SU-DHL-6 (cell line): Measurements from ENCODE around the gene TLL2.

ENCODE experiments used
- H2AFZ ChIP-seq: fragments of 200-600 bp; sonication (generic); 2 replicates; pipeline ENCODE4 v1.6.1; 2014; ENCODE audit warnings: low read depth, mild to moderate bottlenecking, moderate library complexity, mixed read lengths, antibody characterized with exemption, low read length; ENCODE audit not compliant: severe bottlenecking
- H3F3A ChIP-seq: fragments of 200-600 bp; shearing (Covaris generic); 2 replicates; pipeline ENCODE4 v1.6.0; 2016; ENCODE audit warnings: antibody characterized with exemption, mild to moderate bottlenecking; ENCODE audit not compliant: insufficient read depth
- H3K27ac ChIP-seq: fragments of 200-600 bp; sonication (generic); 2 replicates; pipeline ENCODE4 v1.5.1; 2016; ENCODE audit warnings: low read depth, mild to moderate bottlenecking, low read length, moderate library complexity, mixed read lengths
- H3K27me3 ChIP-seq: fragments of 200-600 bp; sonication (generic), shearing (Covaris generic); 2 replicates; pipeline ENCODE4 v1.6.0; 2014; ENCODE audit warnings: mild to moderate bottlenecking, low read length
- H3K36me3 ChIP-seq: fragments of 200-600 bp; sonication (generic); 2 replicates; pipeline ENCODE4 v1.6.1; 2014; ENCODE audit warnings: mild to moderate bottlenecking, low read length, mixed read lengths
- H3K4me2 ChIP-seq: fragments of 300-600, 200-600 bp; shearing (Covaris generic), sonication (generic); 2 replicates; pipeline ENCODE4 v1.6.0; 2014; ENCODE audit warnings: low read length, low read depth, mild to moderate bottlenecking; ENCODE audit not compliant: poor library complexity, severe bottlenecking
- H3K4me3 ChIP-seq: fragments of 200-600 bp; sonication (generic); 2 replicates; pipeline ENCODE4 v1.5.1; 2014; ENCODE audit warnings: antibody characterized with exemption, low read length, mild to moderate bottlenecking, mixed read lengths; ENCODE audit not compliant: insufficient read depth, poor library complexity, severe bottlenecking
- H3K79me2 ChIP-seq: fragments of 200-600 bp; sonication (generic); 2 replicates; pipeline ENCODE4 v1.6.1; 2014; ENCODE audit warnings: mild to moderate bottlenecking, low read length, moderate library complexity; ENCODE audit not compliant: insufficient read depth
- H3K9ac ChIP-seq: fragments of 200-600 bp; sonication (generic); 2 replicates; pipeline ENCODE4 v1.7.0; 2014; ENCODE audit warnings: mild to moderate bottlenecking, low read length
- H3K9me2 ChIP-seq: fragments of 200-600 bp; sonication (generic); replicated peaks from 2 replicates; pipeline ENCODE4 v1.6.1; 2014; ENCODE audit warnings: low read length; ENCODE audit not compliant: insufficient read depth
- H3K9me3 ChIP-seq: fragments of 200-600 bp; sonication (generic); 2 replicates; pipeline ENCODE4 v1.6.1; 2014; ENCODE audit warnings: low read length, mixed read lengths; ENCODE audit not compliant: insufficient read depth
- H4K20me1 ChIP-seq: fragments of 200-600 bp; sonication (generic); 2 replicates; pipeline ENCODE4 v1.6.1; 2014; ENCODE audit warnings: low read depth, mild to moderate bottlenecking, antibody characterized with exemption, low read length, moderate library complexity, mixed read lengths
- CTCF ChIP-seq: fragments of 200-600 bp; sonication (generic); IDR thresholded peaks from one replicate; pipeline ENCODE4 v1.5.1; 2017; ENCODE audit warnings: antibody characterized with exemption, mild to moderate bottlenecking, low read length, moderate library complexity; ENCODE audit not compliant: insufficient read depth, poor library complexity, severe bottlenecking
- EZH2phosphoT487 ChIP-seq: fragments of 200-600 bp; sonication (generic), shearing (Covaris generic); conservative IDR thresholded peaks from 2 replicates; pipeline ENCODE4 v1.6.1; 2018; ENCODE audit warnings: mild to moderate bottlenecking, antibody characterized with exemption, low read length, moderate library complexity, mixed read lengths

The TLL2 gene

GRCh38 chr10:96431211-96431970 lies 82.3 kb downstream of the TLL2 start:
- no peak overlapping the region for H3K27ac ChIP-seq
- no peaks in the 10 kb centered on the region for H3K79me2 ChIP-seq
- no peaks in the 10 kb centered on the region for H3K27me3 ChIP-seq

DNA sequence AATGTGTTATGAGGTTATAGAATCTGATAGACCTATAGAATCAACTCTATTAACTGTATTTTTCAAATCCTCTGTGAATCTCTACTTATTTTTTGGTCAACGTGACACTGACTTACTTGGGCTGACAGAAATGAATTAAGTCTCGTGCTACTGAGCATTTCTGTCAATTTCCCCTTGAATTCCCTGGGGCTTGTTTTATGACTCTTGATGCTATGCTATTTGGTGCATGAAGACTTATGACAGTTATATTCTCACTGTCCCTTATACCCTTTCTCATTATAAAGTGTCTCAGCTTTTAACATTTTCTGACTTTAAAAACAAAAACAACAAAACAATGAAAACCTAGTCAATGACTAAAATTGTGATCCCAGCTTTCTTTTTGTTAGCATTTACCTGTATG lies 86.4 kb downstream of the TLL2 start:
- no peaks in the 10 kb centered on the region for H3K36me3 ChIP-seq
- H2AFZ ChIP-seq = no peak overlapping the region
- H3K79me2 ChIP-seq = no peaks in the 10 kb centered on the region
- H4K20me1 ChIP-seq = no peaks in the 10 kb centered on the region
- no peaks in the 10 kb centered on the region for H3K9me2 ChIP-seq
- no peaks in the 10 kb centered on the region for H3K27me3 ChIP-seq
- no peaks in the 10 kb centered on the region for H3F3A ChIP-seq
- H3K4me3 ChIP-seq = no peak overlapping the region
- no peaks in the 10 kb centered on the region for H3K9me3 ChIP-seq
- no peak for TF ChIP-seq EZH2phosphoT487
- no peak for TF ChIP-seq CTCF
- H3K4me2 ChIP-seq = no peak overlapping the region
- H3K27ac ChIP-seq = no peak overlapping the region
- H3K9ac ChIP-seq = no peak overlapping the region

More at GRCh38 chr10:96431211-96431970, 82.3 kb downstream of the TLL2 start:
- TF ChIP-seq CTCF = no peak
- TF ChIP-seq EZH2phosphoT487 = no peak
- H3K4me2 ChIP-seq = no peak overlapping the region
- no peak overlapping the region for H2AFZ ChIP-seq
- no peak overlapping the region for H3K4me3 ChIP-seq
- H3K9me2 ChIP-seq = no peaks in the 10 kb centered on the region
- no peaks in the 10 kb centered on the region for H4K20me1 ChIP-seq
- H3K9ac ChIP-seq = no peak overlapping the region
- H3K36me3 ChIP-seq = no peaks in the 10 kb centered on the region
- H3K9me3 ChIP-seq = no peaks in the 10 kb centered on the region
- no peaks in the 10 kb centered on the region for H3F3A ChIP-seq

- no peak for TF ChIP-seq CTCF
- no peak for TF ChIP-seq EZH2phosphoT487
- Histone ChIP-seq H2AFZ (no peak overlapping the region), H3K36me3 (no peaks in the 10 kb centered on the region), H3K9ac (no peak overlapping the region), H3K79me2 (no peaks in the 10 kb centered on the region), H3F3A (no peaks in the 10 kb centered on the region), H3K9me2 (no peaks in the 10 kb centered on the region), H4K20me1 (no peaks in the 10 kb centered on the region), H3K4me3 (no peak overlapping the region), H3K27me3 (no peaks in the 10 kb centered on the region), H3K4me2 (no peak overlapping the region), H3K9me3 (no peaks in the 10 kb centered on the region), H3K27ac (no peak overlapping the region)
Measured at GRCh38 chr10:96422525-96422924, 91.2 kb downstream of the TLL2 start.
